K562 (cell line): Measurements from ENCODE around the gene GRB10. TPM values are rescaled to one million over a fixed set of nuclear protein-coding genes. Genes with fewer than 3 reads are reported as not detected.

Experiments
- CHD1 ChIP-seq: fragments of 200-600 bp; sonication (generic); IDR thresholded peaks from one replicate; pipeline ENCODE4 v1.6.1; 2012; ENCODE audit warnings: mild to moderate bottlenecking, moderate library complexity, low read length, inconsistent platforms
- FOSL1 ChIP-seq: fragments of 200-800 bp; sonication (Bioruptor generic); conservative IDR thresholded peaks from 2 replicates; pipeline ENCODE4 v1.6.1; 2016; ENCODE audit warnings: missing genetic modification characterization, missing compliant biosample characterization
- FOXA3 ChIP-seq, 2 experiments: fragments of 450-650 bp in 1 of 2; sonication (generic) in 1 of 2; formaldehyde crosslinking; IDR thresholded peaks in 1 of 2; conservative IDR thresholded peaks in 1 of 2; 2 replicates each; pipeline versions ENCODE4 v1.4.0 to v1.8.0; 2020 to 2022; ENCODE audit warnings: mild to moderate bottlenecking in 2 of 2, missing genetic modification reagents in 1 of 2
- HDAC1 ChIP-seq, 2 experiments: fragments of 450-650 bp; IDR thresholded peaks; 2 replicates each; pipeline ENCODE4 v1.6.1; 2016 to 2017; ENCODE audit warnings: inconsistent platforms in 1 of 2, mild to moderate bottlenecking in 1 of 2, moderate library complexity in 1 of 2
- HDAC3 ChIP-seq: fragments of 450-650 bp; IDR thresholded peaks from 2 replicates; pipeline ENCODE4 v1.6.1; 2018; ENCODE audit warnings: borderline replicate concordance, mild to moderate bottlenecking, moderate library complexity; ENCODE audit not compliant: partially characterized antibody
- ILF3 ChIP-seq: fragments of 450-650 bp; IDR thresholded peaks from 2 replicates; pipeline ENCODE4 v1.6.1; 2018; ENCODE audit warnings: antibody characterized with exemption, mild to moderate bottlenecking, moderate library complexity, borderline replicate concordance
- MAFK ChIP-seq: IDR thresholded peaks from 2 replicates; pipeline ENCODE4 v1.6.1; 2011; ENCODE audit warnings: low read length, improper control_type of control experiment
- POU5F1 ChIP-seq: fragments of 150-350 bp; IDR thresholded peaks from 2 replicates; pipeline ENCODE4 v1.6.1; 2014; ENCODE audit warnings: borderline replicate concordance, low read length, low read depth, mild to moderate bottlenecking; ENCODE audit not compliant: partially characterized antibody
- SMARCA4 ChIP-seq: fragments of 450-650 bp; IDR thresholded peaks from 2 replicates; pipeline ENCODE4 v1.6.1; 2016
- SMARCB1 ChIP-seq: IDR thresholded peaks from 2 replicates; pipeline ENCODE4 v1.6.1; 2011; ENCODE audit warnings: improper control_type of control experiment, low read depth; ENCODE audit not compliant: insufficient read length
- TAL1 ChIP-seq: fragments of 450-650 bp; IDR thresholded peaks from 2 replicates; pipeline ENCODE4 v1.6.1; 2016; ENCODE audit warnings: mild to moderate bottlenecking
- ZBTB11 ChIP-seq, 3 experiments: fragments of 200-800 bp in 1 of 3; fragments of 250-450 bp in 1 of 3; fragments of 450-650 bp in 1 of 3; sonication (Bioruptor Pico) in 1 of 3; sonication (Bioruptor generic) in 1 of 3; formaldehyde crosslinking in 1 of 3; IDR thresholded peaks; 2 replicates each; pipeline versions ENCODE4 v1.6.1 to v1.8.0; 2016 to 2022; ENCODE audit warnings: mild to moderate bottlenecking in 2 of 3, missing genetic modification characterization in 2 of 3, missing compliant biosample characterization in 1 of 3, moderate library complexity in 1 of 3
- ZNF584 ChIP-seq: fragments of 200-800 bp; sonication (Bioruptor generic); IDR thresholded peaks from 2 replicates; pipeline ENCODE4 v1.6.1; 2016; ENCODE audit warnings: low read depth, mild to moderate bottlenecking, missing genetic modification characterization, missing compliant biosample characterization
- ZNF766 ChIP-seq: fragments of 200-800 bp; sonication (Bioruptor generic); conservative IDR thresholded peaks from 2 replicates; pipeline ENCODE4 v1.6.1; 2016; ENCODE audit warnings: missing genetic modification characterization, missing compliant biosample characterization
- ZNF77 ChIP-seq: fragments of 250-450 bp; sonication (Bioruptor Pico); IDR thresholded peaks from 2 replicates; pipeline ENCODE4 v1.5.0; 2020
- polyA plus RNA-seq, 8 experiments: library from polyadenylated mRNA; depleted of rRNA in 4 of 8; stranded (reverse) in 5 of 8; unstranded in 3 of 8; fragments of >200 nt; fragmentation: Nextera tagmentation in 2 of 8; fragmentation: Illumina TruSeq in 1 of 8; extraction: Ambion mirVana in 2 of 8; extraction: Trizol in 1 of 8; gene quantifications; 2 replicates each; pipeline versions ENCODE4 v1.2.1 to v1.2.3, GENCODE V29; 2011 to 2014; ENCODE audit warnings: inconsistent platforms in 1 of 8, missing spikeins in 1 of 8
- total RNA-seq, 7 experiments: library from RNA; depleted of rRNA in 6 of 7; stranded (reverse); fragments of >200 nt in 6 of 7; fragmentation: Illumina TruSeq in 2 of 7; extraction: Trizol in 2 of 7; gene quantifications; 2 replicates each; pipeline versions ENCODE4 v1.2.1 to v1.2.3, GENCODE V29; 2011 to 2021; ENCODE audit warnings: low replicate concordance in 1 of 7
- TF ChIP-seq, protein P1 (sequence below): fragments of 250-450 bp; sonication (Bioruptor Pico); IDR thresholded peaks from 2 replicates; pipeline ENCODE4 v1.8.0; 2021; ENCODE audit warnings: moderate library complexity, mild to moderate bottlenecking, inconsistent platforms
- TF ChIP-seq, protein P2 (sequence below): fragments of 250-450 bp; sonication (Bioruptor Pico); IDR thresholded peaks from 2 replicates; pipeline ENCODE4 v1.5.0; 2021; ENCODE audit warnings: mild to moderate bottlenecking, moderate library complexity
- TF ChIP-seq, protein P3 (sequence below): fragments of 450-650 bp; IDR thresholded peaks from 2 replicates; pipeline ENCODE4 v1.7.0; 2016; ENCODE audit warnings: borderline replicate concordance

The GRB10 gene
- total and polyA plus RNA-seq, 9 of the 15 experiments (the other 6 are each of a cell fraction or from before 2014, with no cell fraction given): 8.9 to 88.5 (median 40.7) TPM

GRCh38 chr7:50821457-50822008 lies 38.8 kb upstream of the GRB10 start (continued):
- TF ChIP-seq MAFK (peak; percentile 50), SMARCA4 (peak; percentile 41; the same call in 1 of the 2 replicates), POU5F1 (no peak), ZNF77 (CRISPR knock-in tag) (no peak), ZNF584 (CRISPR knock-in tag) (no peak), HDAC1 (IDR thresholded peaks at IDR 0.05) (0 out of 4 replicates have a peak, but pooled peaks of 1 of the 2 experiments have one; percentile 43), CHD1 (no peak), FOSL1 (tag) (peak; percentile 65), ZNF766 (CRISPR knock-in tag) (no peak), FOXA3 (CRISPR knock-in tag; conservative IDR thresholded peaks at IDR 0.05 in 1 of 2, IDR thresholded peaks at IDR 0.05 in 1 of 2) (no peak), SMARCB1 (no peak), TAL1 (no peak), HDAC3 (no peak), ILF3 (no peak), ZBTB11 (CRISPR knock-in tag; IDR thresholded peaks at IDR 0.05) (no peak)
- TF ChIP-seq, protein P1, sequence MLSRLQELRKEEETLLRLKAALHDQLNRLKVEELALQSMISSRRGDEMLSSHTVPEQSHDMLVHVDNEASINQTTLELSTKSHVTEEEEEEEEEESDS (CRISPR knock-in tag): no peak
- TF ChIP-seq, protein P2, sequence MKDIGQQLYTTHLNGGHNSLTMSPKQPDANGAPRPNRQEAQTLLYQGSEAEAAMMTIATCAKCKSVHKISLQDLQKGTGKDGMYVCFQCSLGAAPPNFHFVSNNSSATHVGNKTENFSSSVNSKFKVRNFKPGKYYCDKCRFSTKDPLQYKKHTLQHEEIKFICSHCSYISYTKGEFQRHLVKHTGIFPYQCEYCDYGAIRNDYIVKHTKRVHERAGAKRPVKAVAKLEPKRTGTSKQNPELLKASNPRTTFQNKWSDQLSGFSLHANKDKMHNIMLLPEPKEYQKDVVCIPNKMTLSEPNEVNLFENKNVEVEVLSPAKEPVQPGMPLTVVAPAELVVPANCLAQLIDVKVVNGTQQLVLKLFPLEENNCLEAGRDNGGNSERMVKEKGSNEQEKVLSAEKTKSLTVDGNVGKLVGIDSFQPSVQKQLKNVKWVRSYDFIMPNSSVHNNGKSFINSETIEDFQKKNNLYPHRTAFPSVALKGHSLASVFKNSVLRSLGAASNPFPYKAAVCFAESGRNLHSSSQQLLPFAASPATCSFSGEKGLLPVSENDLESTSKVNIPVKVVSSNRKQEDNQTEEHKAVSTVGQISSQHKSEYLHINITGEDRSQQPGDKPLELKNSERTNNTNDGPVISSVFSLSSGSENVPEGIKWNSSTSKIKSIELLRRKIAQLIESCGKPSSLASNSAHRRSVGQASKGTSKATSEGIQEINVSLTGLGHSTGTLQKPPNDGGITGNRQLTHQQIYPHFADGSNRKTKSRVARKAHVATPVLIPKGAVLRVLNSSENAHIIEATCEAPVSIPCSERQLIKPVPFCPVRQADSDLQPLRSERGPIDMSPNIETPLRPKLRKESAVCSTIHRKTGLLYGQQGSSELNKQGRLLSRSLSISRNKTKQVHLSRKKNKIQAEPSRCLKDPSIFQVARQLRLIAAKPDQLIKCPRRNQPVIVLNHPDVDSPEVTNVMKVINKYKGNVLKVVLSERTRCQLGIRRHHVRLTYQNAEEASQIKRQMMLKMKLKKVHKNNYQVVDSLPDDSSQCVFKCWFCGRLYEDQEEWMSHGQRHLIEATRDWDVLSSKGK (CRISPR knock-in tag): no peak
- TF ChIP-seq, protein P3, sequence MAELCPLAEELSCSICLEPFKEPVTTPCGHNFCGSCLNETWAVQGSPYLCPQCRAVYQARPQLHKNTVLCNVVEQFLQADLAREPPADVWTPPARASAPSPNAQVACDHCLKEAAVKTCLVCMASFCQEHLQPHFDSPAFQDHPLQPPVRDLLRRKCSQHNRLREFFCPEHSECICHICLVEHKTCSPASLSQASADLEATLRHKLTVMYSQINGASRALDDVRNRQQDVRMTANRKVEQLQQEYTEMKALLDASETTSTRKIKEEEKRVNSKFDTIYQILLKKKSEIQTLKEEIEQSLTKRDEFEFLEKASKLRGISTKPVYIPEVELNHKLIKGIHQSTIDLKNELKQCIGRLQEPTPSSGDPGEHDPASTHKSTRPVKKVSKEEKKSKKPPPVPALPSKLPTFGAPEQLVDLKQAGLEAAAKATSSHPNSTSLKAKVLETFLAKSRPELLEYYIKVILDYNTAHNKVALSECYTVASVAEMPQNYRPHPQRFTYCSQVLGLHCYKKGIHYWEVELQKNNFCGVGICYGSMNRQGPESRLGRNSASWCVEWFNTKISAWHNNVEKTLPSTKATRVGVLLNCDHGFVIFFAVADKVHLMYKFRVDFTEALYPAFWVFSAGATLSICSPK: no peak
